Kidney tubule cell (primary cell): ENCODE data around the gene ISG15.
A peak's percentile ranks its signal among the peaks of the same experiment; 100 is the strongest.
"Not testable (repeated sequence)": the region's sequence is repeated elsewhere in the genome, so short reads cannot be mapped to it uniquely, and the experiment has no call there.

Source experiments
- DNase-seq: peaks from one replicate; pipeline ENCODE4 v3.0.0-alpha.2; 2018; ENCODE audit warnings: low spot score

ISG15 gene

GRCh38 chr1:1046767-1047166 is 33.5 kb downstream of the ISG15 start:
- no peak for DNase-seq

GRCh38 chr1:1047407-1047806 is 34.1 kb downstream of the ISG15 start:
- no peak for DNase-seq

GRCh38 chr1:1047963-1048362 is 34.7 kb downstream of the ISG15 start:
- DNase-seq, result no peak

- no peak for DNase-seq
Observed at GRCh38 chr1:1048765-1049164, 35.5 kb downstream of the ISG15 start.

GRCh38 chr1:1049318-1050165 is 36.2 kb downstream of the ISG15 start:
- DNase-seq, result no peak

DNA sequence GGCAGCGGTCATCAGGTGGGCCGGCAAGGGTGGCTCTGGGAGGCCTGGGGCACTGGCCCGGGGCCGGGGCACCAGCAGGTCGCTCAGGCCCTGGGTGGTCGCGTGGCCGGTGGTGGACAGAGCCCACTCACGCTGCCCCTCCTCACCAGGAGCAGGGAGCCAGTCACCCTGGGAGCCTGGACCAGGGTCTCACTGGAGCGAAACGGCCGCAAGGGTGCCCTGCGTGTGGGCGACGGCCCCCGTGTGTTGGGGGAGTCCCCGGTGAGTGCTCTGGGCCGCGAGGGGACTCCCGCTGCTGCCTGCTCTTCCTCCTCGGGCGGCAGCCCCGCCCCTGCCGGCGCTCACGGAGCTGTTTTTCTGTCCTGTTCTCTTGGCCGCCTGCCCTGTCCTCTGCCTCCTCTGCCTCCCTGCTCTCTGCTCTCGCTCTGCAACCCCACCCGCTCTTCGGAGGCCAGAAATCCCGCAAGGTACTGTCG is 37.3 kb downstream of the ISG15 start:
- no peak for DNase-seq

DNA sequence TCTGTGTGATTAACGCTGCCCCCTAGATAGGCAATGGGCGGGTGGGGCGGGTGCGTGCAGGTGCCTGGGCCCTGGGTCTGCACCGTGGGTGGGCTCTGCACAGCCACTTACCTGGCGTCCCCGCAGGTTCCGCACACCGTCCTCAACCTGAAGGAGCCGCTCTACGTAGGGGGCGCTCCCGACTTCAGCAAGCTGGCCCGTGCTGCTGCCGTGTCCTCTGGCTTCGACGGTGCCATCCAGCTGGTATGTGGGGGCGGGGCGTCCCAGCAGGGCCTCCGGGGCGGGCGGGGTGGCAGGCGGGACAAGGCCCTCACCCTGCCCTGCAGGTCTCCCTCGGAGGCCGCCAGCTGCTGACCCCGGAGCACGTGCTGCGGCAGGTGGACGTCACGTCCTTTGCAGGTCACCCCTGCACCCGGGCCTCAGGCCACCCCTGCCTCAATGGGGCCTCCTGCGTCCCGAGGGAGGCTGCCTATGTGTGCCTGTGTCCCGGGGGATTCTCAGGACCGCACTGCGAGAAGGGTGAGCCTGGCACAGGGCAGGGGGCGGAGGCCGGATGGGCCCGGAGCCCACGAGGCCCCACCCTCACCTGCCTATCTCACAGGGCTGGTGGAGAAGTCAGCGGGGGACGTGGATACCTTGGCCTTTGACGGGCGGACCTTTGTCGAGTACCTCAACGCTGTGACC is 38.0 kb downstream of the ISG15 start:
- DNase-seq, result no peak

GRCh38 chr1:1052003-1052840 is 38.9 kb downstream of the ISG15 start:
- no peak for DNase-seq

GRCh38 chr1:1053022-1053421 is 39.7 kb downstream of the ISG15 start:
- DNase-seq, result no peak

- DNase-seq, result no peak
Observed at GRCh38 chr1:1053682-1054081, 40.4 kb downstream of the ISG15 start.

DNA sequence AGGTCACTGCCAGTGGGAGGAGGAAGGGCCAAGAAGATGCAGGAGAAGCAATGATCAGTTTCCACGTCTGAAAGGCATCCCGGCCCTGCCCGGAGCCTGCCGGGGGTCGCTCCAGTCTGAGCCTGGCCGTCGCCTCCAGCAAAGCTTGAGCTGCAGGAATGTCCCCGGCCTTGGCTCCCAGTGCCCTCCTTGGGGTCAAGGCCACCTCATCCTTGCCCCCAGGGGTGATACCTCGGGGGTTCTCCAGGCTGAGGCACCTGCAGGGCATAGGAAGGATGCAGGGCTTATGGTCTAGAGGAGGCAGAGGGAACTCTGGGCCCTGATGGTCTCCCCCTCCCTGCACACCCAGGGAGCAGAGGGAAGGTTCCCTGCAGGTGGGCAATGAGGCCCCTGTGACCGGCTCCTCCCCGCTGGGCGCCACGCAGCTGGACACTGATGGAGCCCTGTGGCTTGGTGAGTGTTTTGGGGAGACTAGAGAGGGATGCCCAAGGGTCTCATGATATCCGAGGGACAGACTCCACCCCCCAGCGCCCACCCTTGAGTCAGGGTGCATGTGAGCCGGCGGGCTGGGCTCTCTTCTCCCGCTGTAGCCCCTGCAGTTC is 40.9 kb downstream of the ISG15 start:
- no peak for DNase-seq

GRCh38 chr1:1054971-1055370 is 41.7 kb downstream of the ISG15 start:
- DNase-seq, result no peak

DNA sequence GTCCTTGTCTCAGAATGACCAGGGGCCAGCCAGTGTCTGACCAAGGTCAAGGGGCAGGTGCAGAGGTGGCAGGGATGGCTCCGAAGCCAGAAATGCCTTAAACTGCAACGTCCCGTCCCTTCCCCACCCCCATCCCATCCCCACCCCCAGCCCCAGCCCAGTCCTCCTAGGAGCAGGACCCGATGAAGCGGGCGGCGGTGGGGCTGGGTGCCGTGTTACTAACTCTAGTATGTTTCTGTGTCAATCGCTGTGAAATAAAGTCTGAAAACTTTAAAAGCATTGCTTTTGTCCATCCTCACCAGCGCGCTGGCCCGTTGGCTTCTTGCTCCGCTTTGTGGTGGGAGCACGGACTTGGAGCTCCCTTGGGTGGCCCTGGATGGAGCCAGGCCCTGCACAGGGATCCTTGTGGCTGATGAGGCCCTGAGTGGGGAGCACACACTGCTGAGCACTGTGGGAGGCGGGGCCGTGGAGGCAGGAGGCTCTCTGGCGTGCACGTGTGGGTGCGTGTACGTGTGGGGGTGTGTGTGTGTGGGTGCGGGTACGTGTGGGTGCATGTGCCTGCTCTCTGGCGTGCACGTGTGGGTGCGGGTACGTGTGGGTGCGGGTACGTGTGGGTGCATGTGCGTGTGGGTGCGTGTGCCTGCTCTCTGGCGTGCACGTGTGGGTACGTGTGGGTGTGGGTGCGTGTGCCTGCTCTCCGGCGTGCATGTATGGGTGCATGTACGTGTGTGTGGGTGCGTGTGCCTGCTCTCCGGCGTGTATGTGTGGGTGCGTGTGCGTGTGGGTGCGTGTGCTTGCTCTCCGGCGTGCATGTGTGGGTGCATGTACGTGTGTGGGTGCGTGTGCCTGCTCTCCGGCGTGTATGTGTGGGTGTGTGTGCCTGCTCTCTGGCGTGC is 42.8 kb downstream of the ISG15 start:
- DNase-seq, result no peak

DNA sequence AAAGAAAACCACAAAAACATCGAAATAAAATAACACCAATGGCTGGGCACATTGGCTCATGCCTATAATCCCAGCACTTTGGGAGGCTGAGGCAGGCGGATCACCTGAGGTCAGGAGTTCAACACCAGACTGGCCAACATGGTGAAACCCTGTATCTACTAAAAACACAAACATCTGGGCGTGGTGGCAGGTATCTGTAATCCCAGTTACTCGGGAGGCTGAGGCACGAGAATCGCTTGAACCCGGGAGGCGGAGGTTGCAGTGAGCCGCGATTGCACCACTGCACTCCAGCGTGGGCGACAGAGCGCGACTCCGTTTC is 44.4 kb downstream of the ISG15 start:
- DNase-seq, result not testable (repeated sequence)

DNA sequence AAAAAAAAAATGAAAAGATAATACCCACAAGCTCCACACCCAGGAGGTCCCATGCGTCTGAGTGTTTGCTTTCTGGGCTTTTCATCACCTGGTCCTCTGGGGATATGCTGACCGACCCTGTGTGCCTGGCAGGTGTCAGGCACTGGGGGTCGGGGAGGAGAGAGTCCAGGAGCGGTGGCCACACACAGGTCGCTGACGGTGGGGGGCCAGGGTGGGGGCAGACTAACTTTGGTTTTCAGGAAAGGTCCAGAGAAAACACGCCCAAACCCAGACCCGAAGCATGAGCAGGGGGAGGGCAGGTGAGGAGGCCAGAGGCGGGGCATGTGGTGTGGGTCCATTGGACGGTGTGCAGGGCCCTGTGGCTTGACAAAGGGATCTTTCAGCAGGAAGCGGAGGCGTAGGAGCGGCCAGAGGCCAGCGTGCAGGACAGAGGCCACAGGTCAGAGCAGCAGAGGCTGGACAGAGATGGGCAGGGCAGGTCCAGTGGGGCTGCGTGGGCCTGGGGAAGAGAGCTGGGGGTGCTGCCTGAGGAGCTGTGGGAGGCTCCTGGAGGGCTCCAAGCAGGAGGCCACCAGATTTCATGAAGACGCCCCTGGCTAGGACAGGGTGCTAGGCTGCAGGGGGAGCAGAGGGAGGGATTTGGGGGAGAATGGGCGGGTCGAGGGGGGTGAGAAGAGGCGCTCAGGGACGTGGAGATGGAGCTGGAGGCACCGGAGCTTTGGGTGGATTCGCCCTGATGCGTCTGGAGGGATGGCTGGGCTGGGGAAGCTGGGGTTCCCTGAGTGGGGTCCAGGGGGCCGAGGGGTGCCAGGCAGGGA is 45.0 kb downstream of the ISG15 start:
- peak; percentile 66 for DNase-seq

GRCh38 chr1:1058921-1059493 is 45.7 kb downstream of the ISG15 start:
- peak; percentile 53 for DNase-seq

GRCh38 chr1:1059494-1060280 is 46.4 kb downstream of the ISG15 start:
- peak; percentile 84 for DNase-seq

GRCh38 chr1:1060281-1061000 is 47.1 kb downstream of the ISG15 start:
- no peak for DNase-seq
